GM20431 (cell line): Measurements from ENCODE around the gene ABL1.

Experiments
- in situ Hi-C: fragments of 300-500 bp; cut with MseI, MboI; formaldehyde crosslinking; loops from one replicate; pipeline ENCODE4 v1.15.0; 2020; ENCODE audit warnings: low sequenced_read_pairs; ENCODE audit not compliant: unreplicated experiment

The ABL1 gene

GRCh38 chr9:130911254-130912049, 76.4 kb downstream of the ABL1 start:
- in situ Hi-C loops = no loop called here

- in situ Hi-C loops = no loop called here
Observed at GRCh38 chr9:130912932-130913598, 78.0 kb downstream of the ABL1 start.

GRCh38 chr9:130913599-130914416, 78.8 kb downstream of the ABL1 start:
- in situ Hi-C loops = no loop called here

DNA sequence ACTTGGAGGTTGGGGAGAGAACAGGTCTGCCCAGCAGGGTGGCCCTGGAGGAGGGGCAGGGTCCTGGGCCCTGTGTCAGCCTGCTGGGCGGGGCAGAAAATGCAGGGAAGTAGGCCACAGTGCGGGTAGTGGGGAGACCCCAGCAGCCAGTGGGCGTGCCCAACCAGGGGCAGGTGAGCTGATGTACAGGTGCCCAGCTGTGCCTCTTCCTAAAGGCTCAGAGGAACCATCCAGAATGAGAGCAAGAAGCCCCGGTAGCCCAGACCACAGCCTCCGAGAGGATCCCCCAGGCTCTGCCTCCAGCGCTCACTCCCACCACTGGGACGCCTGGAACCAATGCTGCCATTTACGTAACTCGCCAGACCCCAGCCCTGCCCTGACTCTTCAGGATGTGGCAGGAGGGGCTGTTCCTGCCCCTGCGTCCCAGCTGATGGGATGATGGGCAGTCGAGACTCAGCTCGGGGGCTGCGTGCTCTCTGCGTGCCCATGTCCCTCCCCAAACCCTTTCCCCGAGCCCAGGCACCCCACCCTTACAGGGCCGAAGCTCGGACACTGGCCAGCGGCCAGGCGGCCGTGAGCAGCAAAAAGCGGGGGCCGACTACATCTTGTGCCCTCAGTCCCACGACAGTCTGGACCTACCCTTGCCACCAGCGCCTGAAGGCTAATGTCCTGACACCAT, 79.5 kb downstream of the ABL1 start:
- in situ Hi-C loops = no loop called here

DNA sequence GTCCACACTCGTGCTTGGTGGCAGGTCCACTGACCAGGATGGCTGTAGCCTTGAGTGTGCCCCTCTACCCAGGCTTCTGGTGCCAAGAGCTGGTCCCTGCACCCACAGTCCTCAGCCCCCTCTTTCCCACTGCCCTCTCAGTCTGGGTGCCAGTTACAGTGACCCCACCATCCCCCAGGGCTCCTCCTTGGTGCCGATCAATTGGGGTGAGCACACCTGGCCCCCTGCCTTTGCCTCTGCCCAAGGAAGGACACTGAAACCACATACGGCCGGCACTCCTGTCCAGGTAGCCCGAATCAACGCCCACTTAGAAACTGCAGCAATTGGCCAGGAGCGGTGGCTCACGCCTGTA, 80.0 kb downstream of the ABL1 start:
- in situ Hi-C loops = no loop called here

DNA sequence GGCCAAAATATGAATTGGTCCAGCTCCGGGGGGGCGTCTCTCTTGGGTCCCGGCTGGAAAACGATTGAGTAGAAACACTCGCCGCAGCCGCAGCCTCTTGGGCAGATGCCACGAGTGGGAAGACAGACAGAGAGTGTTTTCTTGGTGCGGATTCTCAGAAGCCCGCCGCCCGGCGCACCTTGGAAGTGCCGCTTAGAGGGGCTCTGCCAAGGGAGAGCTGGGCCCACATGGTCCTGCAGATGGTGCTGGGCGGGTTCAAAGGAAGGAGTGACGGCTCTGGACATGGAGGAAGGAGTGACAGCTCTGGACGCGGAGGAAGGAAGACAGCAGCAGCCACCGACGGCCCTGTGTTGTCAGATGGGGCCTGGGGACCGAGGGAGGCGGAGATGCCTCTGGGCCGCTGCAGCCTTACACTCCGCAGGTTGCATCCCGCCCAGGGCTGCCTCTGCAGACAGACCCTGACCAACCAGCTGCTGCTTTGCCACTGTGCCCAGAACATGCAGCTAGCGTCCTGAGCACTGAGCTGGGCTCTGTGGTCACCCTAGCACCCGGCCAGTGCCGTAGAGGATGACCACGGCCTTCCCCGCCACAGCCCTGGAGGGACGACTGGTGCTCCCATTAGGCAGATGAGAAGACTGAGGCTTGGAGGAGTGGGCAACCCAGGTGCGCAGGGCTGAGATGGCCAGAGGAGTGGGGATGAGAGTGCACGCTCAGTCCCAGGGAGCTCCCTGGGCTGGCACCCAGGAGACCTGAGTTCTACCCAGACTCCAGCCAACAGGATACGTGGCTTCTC, 82.3 kb downstream of the ABL1 start:
- in situ Hi-C loops = no loop called here

DNA sequence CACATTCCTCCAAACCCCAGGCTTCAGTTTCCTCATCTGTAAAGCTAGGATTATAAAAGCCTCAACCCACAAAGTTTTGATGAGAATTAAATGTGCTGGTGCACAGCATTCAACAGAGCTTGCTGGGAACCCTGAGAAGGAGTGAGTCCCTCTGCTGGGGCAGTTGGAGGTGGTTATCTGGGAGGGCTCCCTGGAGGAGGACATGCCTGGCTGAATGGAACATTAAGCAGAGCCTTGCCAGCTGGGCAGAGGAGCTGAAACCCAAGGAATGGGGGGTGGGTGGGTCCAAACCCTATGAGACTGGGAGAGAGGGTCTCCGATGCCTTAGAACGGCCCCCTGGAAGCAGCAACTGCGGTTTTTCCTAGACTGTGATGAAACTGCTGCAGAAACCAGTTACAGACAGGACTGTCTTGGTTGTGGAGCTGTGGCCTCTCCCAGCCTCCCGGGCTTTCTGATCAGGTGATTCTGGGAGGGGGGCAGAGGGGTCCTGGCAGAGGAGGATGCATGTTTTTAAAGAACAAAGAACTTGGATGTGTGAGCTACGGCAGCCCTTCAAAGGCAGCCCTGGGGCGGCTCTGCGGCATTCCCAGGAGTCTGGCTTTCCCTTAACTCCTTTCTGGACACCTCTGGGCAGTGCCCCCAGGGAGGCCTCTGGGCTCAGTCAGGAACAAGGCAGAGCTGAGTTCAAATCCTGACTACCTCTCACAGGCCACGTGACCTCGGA, 83.2 kb downstream of the ABL1 start:
- in situ Hi-C loops = no loop called here

DNA sequence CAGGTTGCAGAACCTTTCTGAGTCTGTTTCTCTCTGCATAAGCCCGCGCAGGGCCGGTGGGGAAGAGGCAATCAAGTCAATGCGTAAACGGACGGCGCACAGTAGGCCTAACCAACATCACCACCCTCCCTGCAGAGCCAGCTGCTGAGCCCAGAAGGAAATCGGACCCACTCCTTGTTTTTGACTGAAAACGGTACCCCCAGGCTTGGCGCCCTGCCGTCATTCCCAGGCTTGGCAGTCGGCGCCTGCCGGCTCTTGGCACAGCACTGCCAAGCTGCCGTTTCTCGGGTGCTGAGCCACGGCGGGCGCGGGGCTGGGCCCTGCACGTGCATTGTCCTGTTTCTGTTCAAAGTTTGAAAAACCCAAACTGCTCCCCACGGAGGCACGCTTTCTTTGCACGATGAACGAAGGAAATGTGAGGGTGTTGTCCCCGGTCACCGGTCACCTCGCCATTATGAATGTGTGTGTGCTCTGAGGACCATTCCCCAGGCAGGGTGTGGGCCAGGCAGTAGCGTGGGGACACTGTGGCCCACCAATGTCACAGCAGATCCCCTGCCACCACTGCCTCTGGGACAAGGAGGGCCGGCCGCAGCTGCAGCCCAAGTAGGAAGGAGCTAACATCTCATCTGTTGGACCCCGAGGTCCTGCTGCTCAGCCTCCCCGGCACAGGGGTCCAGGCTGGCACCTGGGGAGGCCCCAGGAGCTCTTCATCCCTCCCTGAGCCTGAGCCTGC, 83.9 kb downstream of the ABL1 start:
- in situ Hi-C loops = no loop called here

GRCh38 chr9:130919559-130920145, 84.6 kb downstream of the ABL1 start:
- in situ Hi-C loops = no loop called here

DNA sequence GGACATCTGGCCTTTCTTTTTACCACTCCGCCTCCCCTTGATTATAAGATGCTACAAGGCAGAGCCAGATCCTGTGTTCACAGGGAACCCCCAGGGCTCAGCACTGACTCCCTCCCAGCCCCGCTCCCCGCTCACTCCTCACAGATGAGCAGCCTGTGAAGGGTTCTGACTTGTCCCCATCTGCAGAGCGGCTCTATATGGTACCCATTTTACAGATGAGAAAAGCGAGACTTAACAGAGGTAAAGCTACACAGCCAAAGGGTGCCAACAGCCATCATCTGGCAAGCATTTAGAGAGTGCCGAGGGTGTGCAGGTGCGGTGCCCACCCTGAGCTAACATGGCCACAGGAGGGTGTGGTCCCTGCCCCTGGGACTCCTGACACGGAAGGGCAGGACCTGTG, 85.2 kb downstream of the ABL1 start:
- in situ Hi-C loops = no loop called here

- in situ Hi-C loops = no loop called here
Observed at GRCh38 chr9:130920762-130921299, 85.8 kb downstream of the ABL1 start.

GRCh38 chr9:130921300-130921988, 86.4 kb downstream of the ABL1 start:
- in situ Hi-C loops = no loop called here

DNA sequence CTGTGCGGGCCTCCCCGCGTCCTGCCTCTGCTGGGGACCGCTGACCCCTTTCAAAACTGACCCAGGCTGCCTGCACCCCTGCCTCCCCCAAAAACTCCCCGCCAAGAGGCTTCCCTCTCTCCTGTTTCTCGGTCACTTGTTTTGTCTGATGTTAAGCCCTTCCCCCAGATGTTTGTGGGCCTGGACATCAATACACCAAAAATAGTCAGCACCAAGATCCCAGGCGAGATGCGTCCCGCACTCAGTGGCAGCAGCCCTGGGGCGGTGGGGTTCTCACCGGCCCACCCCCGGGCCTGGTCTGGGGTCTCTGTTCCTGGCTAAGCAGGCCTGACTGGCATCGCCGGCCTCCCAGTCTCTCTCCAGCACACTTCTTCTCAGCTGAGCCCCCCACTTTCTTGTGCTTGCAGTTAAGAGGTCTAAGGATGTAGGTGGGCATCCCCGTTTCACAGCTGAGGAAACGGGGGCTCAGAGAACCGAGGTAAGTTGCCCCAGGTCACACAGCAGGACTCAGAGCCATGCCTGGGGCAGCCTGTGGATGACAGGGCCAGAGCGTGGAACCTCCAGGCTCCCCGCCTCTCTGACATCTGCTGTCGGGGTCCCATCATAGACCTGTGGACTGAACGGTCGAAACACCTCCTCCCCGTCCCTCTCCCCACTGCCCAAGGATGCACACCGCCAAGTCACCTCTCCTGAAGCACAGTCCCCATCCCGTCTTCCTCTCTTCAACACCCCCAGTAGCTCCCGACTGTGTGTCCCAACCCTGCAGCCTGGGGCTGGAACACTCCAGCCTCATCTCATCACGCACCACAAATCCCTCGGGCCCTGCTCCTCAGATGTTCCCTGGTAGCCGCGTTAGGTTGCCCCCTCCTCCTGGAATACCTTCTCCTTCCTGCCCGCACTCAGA, 87.2 kb downstream of the ABL1 start:
- in situ Hi-C loops = no loop called here

- in situ Hi-C loops = no loop called here
Observed at GRCh38 chr9:130922893-130923610, 88.0 kb downstream of the ABL1 start.

DNA sequence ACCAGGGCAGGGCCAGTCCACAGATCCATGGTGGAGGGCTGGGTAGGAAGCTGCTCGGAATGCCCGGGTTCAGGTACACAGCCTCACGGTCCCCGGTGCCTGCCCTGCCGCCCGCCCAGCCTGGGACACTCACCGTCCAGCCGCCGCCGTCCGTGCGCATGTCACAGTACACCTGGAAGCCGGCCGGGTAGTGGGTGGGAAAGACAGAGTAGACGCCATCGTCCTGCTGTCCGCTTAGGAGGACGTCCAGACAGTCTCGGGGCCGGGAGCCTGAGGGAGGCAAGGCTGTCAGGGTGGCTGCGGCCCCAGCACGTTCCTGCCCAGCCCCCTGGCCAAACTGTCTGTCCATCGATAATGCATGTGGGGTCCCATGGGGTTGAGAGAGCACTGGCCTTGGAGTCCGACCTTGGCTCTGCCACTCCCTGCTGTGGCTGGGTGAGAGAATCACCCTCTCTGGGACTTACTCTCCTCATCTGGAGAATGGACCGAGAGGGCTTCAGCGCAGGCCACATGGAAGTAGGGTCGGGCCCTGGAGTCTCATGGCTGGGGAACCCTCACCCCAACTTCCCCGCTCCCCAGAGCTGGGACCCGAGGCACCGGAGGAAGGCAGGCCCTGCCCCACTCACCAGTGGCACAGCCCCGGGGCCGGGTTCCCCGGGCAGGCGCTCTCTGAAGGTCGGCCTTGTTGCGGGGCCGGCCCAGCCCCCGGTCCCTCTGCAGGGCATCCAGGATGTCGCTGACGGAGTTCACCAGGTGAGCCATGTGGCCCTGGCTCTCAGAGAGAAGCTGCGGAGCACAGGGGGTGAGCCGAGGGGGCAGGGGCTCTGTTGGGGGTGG, 88.8 kb downstream of the ABL1 start:
- in situ Hi-C loops = no loop called here
